ENCODE data around the gene SEZ6L.

SEZ6L gene

DNA sequence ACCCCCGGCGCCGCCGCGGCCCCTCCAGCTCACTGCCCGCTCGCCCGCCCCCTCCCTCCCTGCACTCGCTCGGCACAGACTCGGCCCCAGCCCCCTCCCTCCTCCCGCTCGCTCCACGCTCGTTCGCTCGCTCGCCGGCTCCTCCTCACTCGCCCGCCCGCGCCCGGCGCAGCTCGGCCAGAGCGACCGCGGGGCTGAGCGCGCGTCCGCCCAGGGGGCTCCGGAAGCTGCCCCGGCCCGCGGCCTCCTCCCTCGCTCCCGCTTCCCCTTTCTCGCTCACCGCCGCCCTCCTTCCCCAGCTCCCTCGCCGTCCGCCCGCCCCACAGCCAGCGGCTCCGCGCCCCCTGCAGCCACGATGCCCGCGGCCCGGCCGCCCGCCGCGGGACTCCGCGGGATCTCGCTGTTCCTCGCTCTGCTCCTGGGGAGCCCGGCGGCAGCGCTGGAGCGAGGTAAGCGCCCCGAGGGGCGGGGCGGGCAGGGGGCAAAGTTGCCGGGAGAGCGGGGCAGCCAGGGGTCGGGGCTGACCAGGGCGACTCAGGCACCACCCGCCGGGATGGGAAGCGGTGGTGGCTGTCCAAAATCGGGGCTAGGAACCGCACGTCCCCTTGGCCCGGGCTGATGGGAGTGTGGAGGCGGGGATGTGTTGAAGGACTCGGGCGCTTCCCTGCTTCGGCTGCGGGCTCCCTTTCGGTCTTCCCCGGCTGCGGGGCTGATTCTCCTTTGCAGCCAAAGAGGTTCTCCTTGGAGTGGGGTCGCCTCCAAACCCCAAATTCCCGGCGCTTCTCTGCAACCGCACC, at the start of gene SEZ6L:
TSS of gene SEZ6L (plus strand) at position 148 of the 797 bp plus-strand sequence. CDS start at position 356, 208 bp downstream.
- no peak for DNase-seq

DNA sequence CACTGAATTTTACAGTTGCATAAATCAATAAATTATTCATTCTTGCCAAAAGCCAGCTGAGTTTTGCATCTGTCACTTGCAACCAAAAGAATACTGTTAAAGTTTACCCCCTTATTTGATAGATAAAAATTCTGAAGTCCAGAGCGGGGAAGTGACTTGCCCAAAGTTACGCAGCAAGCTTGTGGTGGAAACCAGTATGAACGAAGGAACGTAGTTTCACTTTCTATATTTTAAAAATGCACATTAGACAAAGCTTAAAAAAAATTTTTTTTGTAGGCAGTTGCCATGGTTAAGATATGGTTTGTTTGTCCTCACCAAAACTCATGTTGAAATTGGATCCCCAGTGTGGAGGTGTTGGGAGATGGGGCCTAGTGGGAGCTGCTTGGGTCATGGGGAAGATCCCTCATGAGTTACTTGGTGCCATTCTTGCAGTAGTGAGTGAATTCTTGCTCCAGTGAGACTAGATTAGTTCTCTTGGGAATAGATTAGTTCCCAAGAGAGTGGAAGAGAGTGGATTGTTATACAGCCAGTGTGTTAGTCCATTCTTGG, 46.3 kb upstream of the SEZ6L start:
- DNase-seq, result no peak

DNA sequence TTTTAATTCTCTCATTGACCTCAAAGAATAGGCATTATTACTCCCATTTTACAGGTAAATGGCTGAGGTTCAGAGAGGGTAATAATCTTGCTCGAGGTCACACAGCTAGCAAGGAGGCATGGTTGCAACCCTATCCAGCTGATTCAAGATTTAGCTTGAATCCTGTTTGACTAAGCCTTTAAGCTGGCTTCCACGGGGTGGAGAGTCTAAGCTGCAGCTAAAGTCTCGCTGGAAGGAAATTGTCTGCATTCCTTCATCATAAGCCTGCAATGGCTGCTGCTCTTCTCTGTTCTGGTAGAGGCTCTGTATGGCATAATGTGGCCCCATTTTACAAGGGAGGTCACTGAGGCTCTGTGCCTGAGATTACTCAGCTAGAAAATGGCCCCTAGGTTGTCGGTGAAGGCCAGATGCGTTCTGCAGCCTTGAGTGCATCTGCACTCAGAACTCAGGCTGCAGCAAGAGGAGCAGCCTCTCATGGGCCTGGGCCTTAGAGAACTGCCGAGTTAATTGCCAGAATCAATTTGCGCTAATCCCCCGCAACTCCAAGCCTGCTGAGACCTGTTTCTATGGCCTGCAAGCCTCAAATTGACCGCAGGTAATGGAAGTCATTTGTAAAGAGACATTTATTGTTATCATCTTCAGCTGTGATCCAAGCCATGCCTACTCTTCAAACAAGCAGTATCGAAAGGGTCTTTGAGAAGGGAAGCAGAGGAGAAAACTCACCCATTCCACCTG, 44.1 kb upstream of the SEZ6L start:
- DNase-seq, result peak; percentile 63

GRCh38 chr22:26127126-26127525, 42.1 kb upstream of the SEZ6L start:
- no peak for DNase-seq

- DNase-seq, result no peak
These were observed 41.7 kb upstream of the SEZ6L start for GRCh38 chr22:26127556-26127955.

DNA sequence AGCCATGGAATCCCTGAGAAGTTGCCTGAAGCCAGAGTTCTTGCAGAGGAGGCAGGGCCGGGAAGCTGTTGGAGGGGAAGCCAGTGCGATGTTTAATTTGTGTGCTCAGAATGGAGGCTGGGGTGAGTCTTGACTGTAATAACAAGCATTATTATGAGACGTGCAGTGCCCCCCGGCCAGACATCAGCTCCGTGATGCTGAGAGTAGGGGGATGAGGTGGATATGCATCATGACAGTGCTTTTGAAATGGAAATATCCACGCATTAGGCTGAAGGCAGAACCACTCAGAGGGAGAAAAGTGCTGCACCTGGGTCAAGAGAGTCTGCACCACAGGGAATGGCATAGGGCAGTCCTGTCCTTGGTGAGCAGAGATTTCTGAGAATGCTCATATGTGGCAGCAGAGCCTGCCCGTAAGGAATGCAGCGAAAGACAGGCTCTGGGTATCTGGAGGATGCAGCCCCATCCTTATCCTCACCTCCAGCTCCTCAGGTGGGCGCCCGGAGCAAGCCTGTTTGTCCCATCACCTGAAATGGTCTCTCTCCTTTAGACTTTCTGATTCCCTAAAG, 37.6 kb upstream of the SEZ6L start:
- DNase-seq, result no peak

GRCh38 chr22:26134654-26135330, 34.5 kb upstream of the SEZ6L start:
- DNase-seq, result no peak

DNA sequence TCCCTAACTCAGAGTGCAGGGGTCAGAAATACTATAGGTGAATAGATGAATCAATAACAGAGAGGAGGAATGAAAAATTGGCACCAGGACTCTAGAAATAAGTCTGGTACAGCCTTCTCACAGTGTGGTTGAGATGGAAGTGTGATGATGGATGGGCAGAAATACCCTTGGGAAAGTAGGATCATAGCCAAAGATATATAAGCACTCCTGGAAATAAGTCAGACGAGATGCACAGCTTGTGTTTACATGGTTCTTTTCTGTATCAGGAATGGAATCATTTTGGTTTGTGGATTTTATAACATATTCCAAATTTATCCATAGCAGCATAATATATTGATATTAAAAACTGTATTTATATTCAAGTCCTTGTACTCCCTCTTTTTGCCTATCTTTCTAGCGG, 33.5 kb upstream of the SEZ6L start:
- no peak for DNase-seq

GRCh38 chr22:26139310-26139709, 30.0 kb upstream of the SEZ6L start:
- DNase-seq, result no peak

DNA sequence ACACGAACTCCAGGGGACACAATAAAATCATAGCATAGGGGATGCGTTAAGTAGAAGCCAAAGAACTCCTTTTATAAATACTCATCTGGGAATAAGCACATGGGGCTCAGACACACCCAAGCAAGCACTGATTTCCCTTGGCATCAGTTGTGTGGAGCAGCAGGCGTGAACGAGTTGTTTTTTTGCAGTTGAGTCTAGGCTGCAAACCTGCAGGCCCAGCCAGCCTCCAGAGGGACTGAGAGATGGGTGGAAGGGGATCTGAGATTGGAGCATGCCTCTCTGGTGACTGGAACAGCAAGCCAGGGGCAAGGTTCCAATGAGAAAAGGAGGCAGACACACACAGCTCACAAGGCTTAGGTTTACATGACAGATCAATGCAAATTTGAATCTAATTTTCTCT, 27.4 kb upstream of the SEZ6L start:
- DNase-seq, result no peak

- DNase-seq, result no peak
These were observed 25.4 kb upstream of the SEZ6L start for GRCh38 chr22:26143806-26144325.

DNA sequence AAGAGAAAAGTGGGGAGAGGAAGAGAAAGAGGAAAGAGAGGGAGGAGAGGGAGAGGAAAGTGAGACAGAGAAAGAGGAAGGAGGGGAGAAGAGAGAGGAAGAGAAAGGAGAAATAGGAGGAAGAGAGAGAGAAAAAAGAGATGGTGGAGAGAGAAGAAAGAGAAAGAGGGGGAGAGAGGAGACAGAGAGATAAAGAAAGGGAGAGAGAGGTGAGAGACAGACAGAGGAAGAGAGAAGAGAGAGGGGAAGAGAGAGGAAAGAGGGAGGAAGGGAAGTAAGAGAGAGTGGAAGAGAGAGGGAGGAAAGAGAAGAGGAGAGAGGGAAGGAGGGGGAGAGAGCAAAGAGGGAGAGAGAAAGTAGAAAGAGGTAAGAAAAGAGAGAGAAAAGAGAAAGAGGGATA, 9.4 kb upstream of the SEZ6L start:
- DNase-seq, result no peak

GRCh38 chr22:26161746-26162145, 7.5 kb upstream of the SEZ6L start:
- no peak for DNase-seq

- no peak for DNase-seq
These were observed 6.3 kb upstream of the SEZ6L start for GRCh38 chr22:26162926-26163325.

- no peak for DNase-seq
These were observed 5.1 kb upstream of the SEZ6L start for GRCh38 chr22:26164174-26164573.

- no peak for DNase-seq
These were observed 871 bp upstream of the SEZ6L start for GRCh38 chr22:26168330-26168851.

DNA sequence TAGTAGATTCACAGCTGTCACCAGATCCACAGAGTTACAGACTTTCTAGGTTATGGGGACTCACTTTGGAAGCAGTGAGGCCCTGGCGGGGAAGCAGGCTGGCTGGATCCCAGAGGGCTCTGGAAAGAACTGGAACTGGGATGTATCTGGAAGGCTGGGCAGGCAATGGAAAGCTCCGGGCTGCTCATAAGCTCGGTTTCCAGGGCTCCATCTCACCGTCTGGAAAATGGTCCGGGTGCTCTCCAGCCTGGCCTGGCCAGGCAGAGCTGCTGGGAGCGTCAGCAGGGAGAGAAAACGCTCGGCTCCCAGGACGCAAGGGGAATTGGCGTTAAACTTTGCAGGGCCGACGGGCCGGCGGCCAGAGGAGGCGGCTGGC, 335 bp upstream of the SEZ6L start:
- DNase-seq, result no peak

DNA sequence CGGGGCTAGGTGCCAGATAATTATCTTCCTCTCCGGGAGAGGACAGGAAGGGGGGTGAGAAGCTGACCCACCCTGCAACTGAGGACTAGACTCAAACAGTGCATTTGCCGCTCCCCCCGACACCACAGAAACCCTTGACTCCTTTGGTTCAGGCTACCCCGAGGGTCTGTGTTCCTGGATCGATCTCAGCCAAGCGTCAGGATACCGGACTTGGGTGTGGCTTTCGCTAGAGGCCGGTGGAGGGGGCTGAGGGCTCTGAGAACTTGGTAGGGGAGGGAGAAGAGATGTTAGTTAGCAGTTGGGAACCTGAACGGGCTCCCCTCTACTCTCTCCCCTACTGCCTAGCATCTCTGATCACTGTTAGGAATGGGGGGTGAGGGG, 840 bp downstream of the SEZ6L start:
- no peak for DNase-seq

GRCh38 chr22:26170795-26171580, 1.7 kb downstream of the SEZ6L start:
- DNase-seq, result no peak

GRCh38 chr22:26172389-26172990, 3.2 kb downstream of the SEZ6L start:
- no peak for DNase-seq

DNA sequence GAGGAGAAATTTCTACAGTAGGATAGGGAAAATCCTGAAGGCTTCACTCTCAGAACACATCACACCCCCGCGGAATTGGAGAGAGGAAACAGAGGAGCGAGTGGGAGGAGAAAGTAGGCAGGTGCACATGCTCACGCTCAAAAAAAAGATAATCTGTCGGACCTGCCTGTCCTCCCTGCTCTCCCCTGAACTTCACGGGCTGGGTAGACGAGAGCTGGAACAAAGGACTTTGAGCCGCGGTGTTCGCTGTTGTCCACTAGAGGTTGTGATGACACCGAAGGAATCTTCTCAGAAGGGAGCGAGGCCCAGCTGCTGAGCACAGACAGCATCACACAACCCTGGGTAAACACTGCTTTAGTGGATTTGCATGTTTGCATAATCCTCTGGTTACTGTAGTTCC, 5.0 kb downstream of the SEZ6L start:
- no peak for DNase-seq

- DNase-seq, result no peak
These were observed 13.5 kb downstream of the SEZ6L start for GRCh38 chr22:26182723-26183122.
